ENCODE results near the gene CYB5B.

The CYB5B gene

DNA sequence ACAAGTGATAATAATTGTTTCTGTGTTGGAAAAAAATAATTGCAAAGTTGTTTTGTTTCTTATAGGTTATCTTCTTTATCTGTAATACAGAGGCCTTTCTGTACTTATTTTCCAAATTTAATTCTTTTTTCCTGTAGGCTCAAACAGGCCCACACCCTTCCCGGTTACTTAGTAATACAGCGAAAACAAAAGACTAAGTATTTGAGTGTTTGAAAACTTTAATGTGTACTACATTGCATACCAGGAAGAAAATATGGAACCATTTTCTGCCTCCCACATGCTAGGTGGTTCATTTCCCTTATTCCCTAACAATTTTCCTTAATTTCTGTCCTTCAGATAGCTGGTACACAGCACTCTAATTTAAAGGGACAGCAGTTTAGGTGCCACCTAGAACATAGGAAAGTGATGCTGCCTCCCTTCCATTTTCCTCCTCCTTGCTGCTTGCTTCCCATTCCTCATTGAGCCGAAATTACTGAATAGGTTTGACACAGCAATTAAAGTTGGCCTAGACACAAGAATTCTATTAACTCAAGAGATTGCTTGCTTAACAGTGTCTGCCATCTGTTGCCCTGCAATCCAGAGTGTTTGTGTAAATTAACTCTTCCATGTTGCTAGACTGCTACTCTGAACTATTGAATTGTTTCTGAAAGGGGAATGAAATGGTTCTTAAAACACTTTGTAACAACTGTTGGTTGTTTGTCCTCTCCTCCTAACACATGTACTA, 24.2 kb downstream of the CYB5B start:
- no peak for DNase-seq

DNA sequence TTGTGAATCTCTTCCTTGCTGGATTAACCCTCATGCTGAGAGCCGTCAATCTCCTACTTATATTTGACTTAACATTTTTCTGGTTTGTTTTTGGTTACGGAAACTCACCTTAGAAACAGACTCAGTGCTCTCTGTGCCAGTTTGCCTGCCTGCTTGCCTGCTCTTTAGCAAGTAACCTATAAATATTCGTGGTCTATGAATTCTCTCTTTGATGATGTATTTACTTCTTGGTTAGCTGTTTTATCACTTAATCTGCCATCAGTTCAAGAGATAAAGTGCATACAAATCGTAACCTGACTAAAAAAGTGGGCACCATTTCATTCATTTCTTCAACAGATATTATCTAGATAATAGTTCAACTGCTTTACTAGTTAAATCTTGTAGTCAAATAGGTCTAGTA, 26.7 kb downstream of the CYB5B start:
- DNase-seq: no peak

DNA sequence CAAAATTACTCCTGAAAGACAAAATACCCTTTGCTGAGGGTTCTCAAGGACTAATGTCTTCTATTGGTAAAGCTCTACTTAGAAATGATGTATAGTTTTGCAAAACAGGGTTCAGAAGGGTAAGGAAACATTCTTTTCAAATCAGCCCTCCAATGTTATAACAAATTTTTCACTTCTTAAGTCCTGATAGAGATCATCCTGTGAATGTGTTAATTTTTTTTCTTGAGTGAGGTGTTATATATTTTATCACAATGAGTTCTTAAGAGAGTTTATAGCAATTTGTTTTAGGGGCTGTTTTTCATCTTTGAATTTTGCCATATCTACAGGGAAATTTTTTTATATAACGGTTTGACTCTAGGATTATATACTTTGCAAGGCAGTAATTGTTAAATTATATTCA, 29.5 kb downstream of the CYB5B start:
- no peak for DNase-seq

DNA sequence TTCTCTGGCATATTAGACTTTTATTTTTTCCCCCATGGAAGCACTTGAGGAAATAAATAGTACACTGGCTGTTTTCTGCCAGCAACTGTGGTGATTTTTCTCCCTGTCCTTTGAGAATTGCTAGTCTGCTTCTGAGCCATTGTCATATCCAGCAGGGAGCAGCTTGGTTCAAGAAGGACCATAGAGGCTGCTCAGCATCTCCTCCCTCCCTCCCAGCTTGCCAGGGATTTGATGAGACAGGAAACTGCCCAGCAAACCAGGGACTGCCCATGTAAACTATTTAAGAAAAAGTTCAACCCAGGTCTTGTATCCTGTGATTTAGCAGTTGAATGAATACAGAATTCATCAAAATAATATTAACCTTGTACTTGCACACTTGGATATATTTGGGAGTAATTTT, 39.5 kb downstream of the CYB5B start:
- no peak for DNase-seq

- DNase-seq: no peak
These were observed 40.8 kb downstream of the CYB5B start for GRCh38 chr16:69465083-69465721.

DNA sequence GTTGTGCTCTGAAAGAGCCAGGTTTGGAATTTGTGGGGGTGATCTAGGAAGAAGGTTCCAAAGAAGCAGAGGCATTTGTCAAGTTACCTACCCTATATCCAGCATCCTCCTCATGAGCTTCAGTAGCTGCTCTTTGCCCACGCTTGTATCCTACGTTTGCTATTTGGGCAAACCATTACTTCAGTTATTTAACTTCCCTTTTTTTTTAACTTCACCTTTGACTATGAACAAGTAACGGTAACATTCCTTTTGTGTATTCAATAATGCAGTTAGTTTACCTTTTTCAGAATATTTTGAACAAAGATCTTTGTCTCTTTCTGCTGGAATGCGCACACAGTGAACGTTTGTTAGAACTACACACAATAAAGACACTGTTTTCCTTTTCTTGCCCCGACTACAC, 41.5 kb downstream of the CYB5B start:
- DNase-seq: no peak

- DNase-seq: no peak
These were observed 42.1 kb downstream of the CYB5B start for GRCh38 chr16:69466547-69466946.

DNA sequence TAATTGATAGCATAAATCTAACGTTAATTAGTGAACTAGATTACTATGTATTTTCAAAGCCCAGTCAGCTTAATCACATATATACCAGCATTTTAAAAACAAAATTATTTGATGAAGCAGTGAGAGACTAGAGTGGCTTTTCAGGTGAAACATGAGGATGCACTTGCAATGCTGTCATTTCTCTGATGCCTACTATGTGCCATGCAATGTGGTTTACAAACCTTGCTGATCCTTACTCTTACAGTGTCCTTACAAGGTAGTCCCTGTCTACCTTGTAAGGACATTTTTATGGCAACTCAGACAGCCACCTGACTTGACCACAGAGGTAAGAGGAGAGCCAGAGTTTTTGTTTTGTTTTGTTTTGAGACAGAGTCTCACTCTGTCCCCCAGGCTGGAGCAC, 42.7 kb downstream of the CYB5B start:
- DNase-seq: no peak

DNA sequence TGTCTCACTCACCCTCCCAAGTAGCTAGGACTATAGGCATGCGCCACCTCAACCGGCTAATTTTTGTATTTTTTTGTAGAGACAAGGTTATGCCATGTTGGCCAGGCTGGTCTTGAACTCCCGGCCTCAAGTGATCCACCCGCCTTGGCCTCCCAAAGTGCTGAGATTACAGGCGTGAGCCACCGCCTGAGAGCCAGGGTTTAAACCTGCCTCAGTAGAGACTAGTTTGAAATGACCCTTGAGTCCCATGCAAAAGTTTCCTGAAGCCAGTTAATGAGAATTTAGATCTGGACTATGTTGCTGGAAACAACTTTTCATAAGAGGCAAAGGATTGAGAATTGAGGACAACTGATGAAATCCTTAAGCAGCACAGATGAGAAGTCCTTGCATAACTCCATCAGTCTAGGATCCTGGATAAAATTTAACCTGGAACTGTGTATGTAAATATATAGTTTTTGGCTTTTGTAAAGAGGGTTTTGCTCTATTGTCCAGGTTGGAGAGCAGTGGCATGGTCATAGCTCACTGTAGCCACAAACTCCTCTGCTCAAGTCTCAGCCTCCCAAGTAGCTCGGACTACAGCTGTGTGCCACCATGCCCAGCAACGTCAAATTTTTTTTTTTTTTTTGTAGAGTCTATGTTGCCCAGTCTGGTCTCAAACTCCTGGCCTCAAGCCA, 43.2 kb downstream of the CYB5B start:
- no peak for DNase-seq

DNA sequence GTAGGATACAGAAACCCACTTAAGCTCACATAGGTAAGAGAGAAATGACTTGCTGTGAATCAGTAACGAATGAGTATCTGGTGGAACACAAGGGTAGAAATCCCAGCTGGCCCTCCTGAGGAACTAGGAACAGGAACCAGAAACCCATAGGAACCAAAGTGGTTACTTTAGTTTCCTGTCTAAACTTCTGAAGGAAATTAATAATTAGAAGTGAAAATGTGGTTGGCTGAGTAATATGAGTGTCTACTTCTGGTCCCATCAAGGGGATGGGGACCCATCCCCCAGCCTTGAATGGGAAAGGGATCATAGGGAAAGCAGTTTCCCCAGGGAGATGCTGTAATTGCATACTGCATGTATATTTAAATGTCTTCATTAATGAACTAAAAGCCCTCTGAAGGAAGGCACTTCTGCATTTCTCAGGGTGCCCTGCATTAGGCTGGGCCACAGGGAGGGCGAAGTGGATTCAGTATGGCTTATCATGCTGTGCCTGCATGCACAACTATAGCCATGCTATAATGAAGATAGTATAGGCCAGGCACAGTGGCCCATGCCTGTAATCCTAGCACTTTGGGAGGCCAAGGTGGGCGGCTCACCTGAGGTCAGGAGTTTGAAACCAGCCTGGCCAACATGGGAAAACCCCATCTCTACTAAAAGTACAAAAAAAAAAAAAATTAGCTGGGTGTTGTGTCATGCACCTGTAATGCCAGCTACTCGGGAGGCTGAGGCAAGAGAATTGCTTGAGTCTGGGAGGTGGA, 45.6 kb downstream of the CYB5B start:
- no peak for DNase-seq

DNA sequence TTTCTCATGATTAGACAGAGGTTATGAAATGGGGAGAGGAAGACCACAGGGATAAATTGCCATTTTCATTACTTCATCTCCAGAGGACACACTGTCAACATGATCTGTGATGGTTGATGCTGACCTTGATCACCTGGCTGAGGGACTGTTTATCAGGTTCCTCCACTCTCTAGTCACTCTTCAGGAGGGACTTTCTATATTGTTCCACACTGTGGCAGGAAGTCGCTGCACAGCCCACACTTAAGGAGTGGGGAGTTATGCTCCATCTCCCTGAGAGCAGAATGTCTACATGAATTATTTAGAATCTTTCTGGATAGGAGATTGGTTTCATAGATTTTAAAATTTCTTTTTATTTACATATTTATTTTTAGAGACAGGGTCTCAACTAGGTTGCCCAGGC, 46.7 kb downstream of the CYB5B start:
- DNase-seq: no peak

DNA sequence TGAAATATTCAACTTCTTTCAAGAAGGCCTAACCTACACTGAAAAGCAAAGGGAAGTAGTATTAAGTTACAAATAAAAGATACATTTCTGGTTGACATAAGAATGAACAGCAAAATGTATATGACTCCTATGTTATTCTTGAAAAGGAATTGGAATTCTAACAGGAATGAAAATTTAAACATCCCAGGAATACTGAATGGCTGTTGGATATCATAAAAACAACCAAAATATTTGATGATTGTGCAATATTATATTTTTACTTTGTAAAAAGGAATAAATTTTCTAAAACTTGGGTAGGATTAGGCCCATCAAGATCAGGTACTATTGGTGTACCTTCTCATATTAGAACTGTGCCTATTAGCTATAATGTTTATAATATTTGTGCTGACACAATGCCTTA, 50.0 kb downstream of the CYB5B start:
- no peak for DNase-seq

GRCh38 chr16:69476920-69477443, 52.6 kb downstream of the CYB5B start:
- DNase-seq: no peak

DNA sequence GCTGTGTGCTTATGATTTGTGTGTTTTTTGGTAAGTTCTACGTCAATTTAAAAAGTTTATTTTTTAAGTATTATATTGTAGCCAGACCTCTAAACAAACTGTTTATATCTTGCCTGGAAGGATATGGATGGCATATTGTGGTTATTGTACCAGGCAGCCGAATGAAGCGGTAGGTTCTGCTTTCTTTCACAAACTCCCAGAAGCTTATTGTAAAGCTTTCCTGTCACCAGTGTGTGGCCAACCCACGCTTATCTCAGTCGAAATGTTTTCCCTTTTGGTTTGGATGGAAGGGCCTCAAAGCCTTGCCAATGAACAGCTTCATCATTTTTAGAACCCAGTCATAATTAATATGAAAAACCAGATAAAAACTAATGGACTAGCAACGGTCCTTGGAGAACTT, 53.1 kb downstream of the CYB5B start:
- no peak for DNase-seq

- no peak for DNase-seq
These were observed 54.3 kb downstream of the CYB5B start for GRCh38 chr16:69478685-69479084.

DNA sequence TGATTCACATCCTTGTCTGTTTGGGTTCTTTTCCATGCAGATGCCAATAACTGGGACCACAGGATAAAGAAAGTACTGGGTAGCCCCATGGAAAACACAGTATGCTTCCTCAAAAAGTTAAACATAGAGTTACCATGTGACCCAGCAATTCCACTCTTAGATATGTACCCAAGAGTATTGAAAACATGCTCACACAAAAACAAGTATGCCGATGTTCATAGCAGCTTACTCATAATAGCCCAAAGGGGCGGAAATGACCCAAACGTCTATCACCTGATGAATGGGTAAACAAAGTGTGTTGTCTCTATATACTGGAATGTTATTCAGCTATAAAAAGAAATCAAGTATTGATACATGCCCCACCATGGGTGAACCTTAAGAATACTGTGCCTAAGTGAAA, 55.4 kb downstream of the CYB5B start:
- DNase-seq: no peak

- no peak for DNase-seq
These were observed 57.5 kb downstream of the CYB5B start for GRCh38 chr16:69481901-69482341.

GRCh38 chr16:69482410-69482991, 58.1 kb downstream of the CYB5B start:
- DNase-seq: no peak

DNA sequence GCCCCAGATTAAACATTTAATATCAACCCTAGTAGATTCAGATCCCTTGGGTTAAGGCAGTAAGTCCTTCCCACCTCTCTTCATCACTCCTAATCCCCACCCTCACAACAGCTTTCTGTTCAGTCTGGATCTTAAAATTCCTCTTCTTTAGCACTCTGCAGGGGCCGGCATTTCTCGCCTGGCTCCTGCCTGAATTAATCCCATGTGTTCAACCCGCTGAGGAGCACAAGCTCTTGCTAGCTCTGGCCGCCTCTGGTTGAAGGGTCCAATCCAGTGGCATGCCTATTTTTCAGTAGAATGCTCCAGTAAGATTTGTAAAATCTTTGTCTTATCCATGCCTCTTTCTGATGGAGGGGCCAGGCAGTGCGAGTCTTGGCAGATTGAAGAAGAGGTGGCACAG, 59.2 kb downstream of the CYB5B start:
- DNase-seq: no peak

DNA sequence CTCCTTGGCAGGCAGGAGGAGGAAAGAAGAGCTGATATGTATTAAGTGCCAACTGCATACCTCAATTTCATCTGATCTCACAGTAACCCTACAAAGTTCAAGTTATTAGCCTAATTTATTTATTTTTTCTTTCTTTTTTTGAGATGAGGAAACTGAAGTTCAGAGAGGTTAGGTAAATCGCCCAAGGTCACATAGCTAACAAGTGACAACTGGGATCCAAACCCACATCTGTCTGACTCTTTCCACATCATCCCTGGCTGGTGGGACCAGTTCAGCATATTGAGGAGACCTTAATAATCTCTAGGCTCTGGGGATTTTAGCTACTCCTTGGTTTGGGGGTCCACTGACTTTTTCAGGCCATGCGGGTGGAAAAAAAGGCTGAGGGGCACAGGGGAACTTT, 60.9 kb downstream of the CYB5B start:
- no peak for DNase-seq

GRCh38 chr16:69485816-69486215, 61.4 kb downstream of the CYB5B start:
- no peak for DNase-seq

- no peak for DNase-seq
These were observed 61.9 kb downstream of the CYB5B start for GRCh38 chr16:69486272-69486671.

DNA sequence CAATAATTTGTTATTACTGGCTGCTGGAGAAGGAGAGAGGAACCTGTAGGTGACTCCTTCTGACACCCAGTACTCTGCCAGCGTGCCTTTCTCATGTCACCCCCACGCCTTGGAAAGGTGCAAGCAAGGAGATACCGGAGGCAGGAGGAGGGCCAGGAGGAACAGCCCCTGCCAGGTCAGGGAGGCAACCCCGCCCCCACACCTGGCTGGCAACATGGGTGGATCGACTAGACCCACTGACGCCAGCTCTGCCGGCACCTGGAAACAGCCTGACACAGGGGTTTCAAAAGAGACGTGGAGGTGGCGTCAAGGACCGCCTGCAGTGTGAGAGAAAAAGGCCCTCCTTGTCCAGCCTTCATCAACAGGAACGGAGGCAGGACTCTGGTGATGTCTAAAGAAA, 62.3 kb downstream of the CYB5B start:
- DNase-seq: no peak

Measured in NCI-H526 treated with DMSO at 0.1 percent for 48 hours (cell line).